Measurements from ENCODE around the gene ABHD15.

Gene ABHD15

DNA sequence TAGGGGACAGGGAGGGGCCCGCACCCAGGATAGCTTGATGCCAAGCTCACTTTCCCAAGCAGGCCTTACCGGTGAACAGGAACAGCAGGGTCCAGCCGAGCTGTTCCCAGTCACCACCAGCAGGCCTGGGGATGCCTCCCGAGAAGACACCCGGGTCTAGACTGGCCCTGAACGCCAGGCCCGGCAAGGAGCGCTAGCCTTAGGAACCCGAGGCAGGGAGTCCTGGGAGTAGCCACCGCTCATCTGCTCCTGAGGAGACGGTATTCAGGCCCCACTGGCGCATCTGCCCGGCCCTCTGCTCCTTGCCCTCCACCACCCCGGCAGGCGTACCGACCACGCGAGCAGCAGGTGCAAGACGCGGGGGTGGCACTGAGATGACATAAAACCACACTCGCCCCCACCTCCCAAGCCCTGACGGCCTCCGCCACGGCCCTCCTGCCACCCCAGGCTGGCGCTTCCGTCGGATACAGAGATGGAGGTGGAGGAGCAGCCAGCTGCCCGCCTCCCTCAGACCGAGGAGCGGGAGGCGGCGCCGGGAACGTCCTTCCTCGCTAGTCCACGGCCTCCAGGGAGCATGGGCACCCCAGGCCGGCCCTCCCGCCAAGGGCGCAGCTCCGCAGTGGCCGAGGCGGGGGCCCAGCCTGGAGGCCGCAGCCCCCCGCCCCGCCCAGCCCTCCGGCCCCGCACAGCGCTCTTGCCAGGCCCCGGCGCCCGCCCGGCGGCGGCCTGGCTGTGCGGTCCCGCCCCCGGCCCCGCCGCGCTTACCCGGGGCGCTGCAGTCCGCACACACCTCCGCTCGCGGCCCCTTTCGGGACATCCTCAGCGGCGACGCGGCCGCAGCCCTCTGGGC, 21.9 kb upstream of the ABHD15 start:
- Histone ChIP-seq H3K4me3 (replicated peaks; ENCODE audit: low read depth, low read length) (peak overlapping the region; percentile 72), H3K36me3 (ENCODE audit: control insufficient read depth, insufficient read depth, low read length) (no peaks in the 10 kb centered on the region; the same call in 1 of the 2 replicates), H3K27me3 (replicated peaks; ENCODE audit: control insufficient read depth, insufficient read depth, low read length) (no peaks in the 10 kb centered on the region)
- TF ChIP-seq, protein P1, sequence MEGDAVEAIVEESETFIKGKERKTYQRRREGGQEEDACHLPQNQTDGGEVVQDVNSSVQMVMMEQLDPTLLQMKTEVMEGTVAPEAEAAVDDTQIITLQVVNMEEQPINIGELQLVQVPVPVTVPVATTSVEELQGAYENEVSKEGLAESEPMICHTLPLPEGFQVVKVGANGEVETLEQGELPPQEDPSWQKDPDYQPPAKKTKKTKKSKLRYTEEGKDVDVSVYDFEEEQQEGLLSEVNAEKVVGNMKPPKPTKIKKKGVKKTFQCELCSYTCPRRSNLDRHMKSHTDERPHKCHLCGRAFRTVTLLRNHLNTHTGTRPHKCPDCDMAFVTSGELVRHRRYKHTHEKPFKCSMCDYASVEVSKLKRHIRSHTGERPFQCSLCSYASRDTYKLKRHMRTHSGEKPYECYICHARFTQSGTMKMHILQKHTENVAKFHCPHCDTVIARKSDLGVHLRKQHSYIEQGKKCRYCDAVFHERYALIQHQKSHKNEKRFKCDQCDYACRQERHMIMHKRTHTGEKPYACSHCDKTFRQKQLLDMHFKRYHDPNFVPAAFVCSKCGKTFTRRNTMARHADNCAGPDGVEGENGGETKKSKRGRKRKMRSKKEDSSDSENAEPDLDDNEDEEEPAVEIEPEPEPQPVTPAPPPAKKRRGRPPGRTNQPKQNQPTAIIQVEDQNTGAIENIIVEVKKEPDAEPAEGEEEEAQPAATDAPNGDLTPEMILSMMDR (IDR thresholded peaks at IDR 0.05; ENCODE audit: insufficient read depth, low read length, poor library complexity, severe bottlenecking) = no peak
- DNase-seq (ENCODE audit: extremely low read depth, insufficient read length) = peak; percentile 59

DNA sequence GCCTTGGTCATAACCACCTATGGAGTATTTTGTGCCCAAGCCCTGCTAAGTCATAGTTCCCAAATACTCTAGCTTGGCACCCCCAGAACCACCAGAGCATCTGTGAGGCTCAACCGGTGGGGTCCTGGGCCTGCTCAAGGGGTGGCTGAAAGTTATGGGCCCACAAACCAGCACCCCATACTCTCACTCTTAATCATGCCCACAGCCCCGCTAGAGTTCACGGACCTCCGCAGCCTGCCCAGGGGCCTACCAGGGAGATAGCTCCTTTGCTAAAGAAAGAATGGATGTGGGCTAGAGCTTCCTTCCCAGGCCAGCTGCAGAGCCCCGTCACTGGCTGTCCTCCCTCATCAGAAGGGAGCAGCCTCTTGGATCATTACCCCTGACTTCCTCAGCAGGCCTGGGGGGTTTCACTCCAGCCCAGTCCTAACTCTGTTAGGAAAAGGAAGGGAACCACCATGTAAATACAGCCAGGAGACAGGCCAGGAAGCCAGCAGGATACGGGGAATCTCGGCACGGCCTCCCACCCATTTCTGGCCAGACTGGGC, 21.3 kb upstream of the ABHD15 start:
- Histone ChIP-seq H3K4me3 (replicated peaks; ENCODE audit: low read depth, low read length) (peak overlapping the region; percentile 72), H3K27me3 (replicated peaks; ENCODE audit: control insufficient read depth, insufficient read depth, low read length) (no peaks in the 10 kb centered on the region), H3K36me3 (ENCODE audit: control insufficient read depth, insufficient read depth, low read length) (peaks cover 2% of the 10 kb centered on the region)
- DNase-seq (ENCODE audit: extremely low read depth, insufficient read length) = no peak
- TF ChIP-seq, protein P1 (IDR thresholded peaks at IDR 0.05; ENCODE audit: insufficient read depth, low read length, poor library complexity, severe bottlenecking) = no peak

DNA sequence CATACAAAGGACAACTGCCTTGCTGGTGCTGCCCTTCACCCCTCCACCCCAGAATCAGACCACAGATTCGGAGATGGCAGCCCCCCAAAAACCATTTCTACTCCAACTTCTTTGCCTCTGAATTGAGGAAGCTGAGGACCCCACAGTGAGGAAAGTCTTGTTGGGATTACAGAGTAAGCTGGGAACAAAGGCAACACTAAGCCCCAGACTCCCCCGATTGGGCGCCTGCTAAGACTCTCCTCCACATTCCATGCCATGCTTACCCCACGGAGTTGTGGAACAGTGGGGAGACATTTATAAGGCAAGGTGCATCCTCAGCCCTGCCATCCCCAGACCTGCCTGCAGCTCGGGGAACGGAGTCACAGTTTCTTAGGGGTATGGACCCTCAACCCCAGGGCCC, 20.8 kb upstream of the ABHD15 start:
- H3K36me3 ChIP-seq (ENCODE audit: control insufficient read depth, insufficient read depth, low read length) = peaks cover 4% of the 10 kb centered on the region
- TF ChIP-seq, protein P1 (IDR thresholded peaks at IDR 0.05; ENCODE audit: insufficient read depth, low read length, poor library complexity, severe bottlenecking) = no peak
- H3K27me3 ChIP-seq (replicated peaks; ENCODE audit: control insufficient read depth, insufficient read depth, low read length) = no peaks in the 10 kb centered on the region
- H3K4me3 ChIP-seq (replicated peaks; ENCODE audit: low read depth, low read length) = peak overlapping the region; percentile 72
- no peak for DNase-seq (ENCODE audit: extremely low read depth, insufficient read length)

DNA sequence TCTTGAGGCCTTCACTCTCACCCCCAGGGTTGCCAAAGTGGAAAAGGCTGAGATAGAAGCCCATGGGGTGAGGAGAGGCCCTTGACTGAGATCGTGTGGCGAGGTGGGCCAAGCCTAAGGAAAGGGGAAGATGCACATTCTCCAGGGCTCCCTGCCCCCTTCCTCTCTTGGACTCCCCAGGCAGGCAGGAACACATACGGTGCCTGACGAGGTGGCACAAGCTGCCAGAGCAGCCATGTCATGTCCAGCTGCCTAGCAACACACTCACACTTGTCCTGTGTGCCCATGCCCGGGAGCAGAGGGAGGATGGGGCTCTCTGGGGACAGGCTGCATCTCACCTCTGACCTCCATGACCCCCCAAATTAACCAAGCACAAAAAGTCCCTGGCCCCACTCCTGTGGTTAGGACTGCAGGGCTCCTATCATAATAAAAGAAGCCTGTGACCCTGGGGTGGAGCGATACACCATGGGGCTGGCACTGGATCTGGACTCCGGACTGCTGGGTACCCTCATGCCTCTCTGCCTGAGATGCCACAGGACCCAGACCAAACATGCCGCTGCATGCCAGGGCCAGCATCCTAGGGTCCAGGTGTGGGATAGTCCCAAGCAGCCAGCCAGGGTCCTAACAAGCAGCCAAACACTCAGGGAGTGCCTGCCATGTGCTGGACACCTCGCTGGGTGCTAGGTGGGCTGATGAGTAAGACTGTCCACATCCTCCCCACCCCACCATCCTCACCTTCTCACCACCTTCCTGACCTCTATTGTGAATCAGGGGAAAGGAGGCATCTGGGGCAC, 20.0 kb upstream of the ABHD15 start:
- TF ChIP-seq, protein P1 (IDR thresholded peaks at IDR 0.05; ENCODE audit: insufficient read depth, low read length, poor library complexity, severe bottlenecking) = no peak
- H3K4me3 ChIP-seq (replicated peaks; ENCODE audit: low read depth, low read length) = no peak overlapping the region
- DNase-seq (ENCODE audit: extremely low read depth, insufficient read length) = no peak
- H3K27me3 ChIP-seq (replicated peaks; ENCODE audit: control insufficient read depth, insufficient read depth, low read length) = no peaks in the 10 kb centered on the region
- peaks cover 8% of the 10 kb centered on the region for H3K36me3 ChIP-seq (ENCODE audit: control insufficient read depth, insufficient read depth, low read length)

DNA sequence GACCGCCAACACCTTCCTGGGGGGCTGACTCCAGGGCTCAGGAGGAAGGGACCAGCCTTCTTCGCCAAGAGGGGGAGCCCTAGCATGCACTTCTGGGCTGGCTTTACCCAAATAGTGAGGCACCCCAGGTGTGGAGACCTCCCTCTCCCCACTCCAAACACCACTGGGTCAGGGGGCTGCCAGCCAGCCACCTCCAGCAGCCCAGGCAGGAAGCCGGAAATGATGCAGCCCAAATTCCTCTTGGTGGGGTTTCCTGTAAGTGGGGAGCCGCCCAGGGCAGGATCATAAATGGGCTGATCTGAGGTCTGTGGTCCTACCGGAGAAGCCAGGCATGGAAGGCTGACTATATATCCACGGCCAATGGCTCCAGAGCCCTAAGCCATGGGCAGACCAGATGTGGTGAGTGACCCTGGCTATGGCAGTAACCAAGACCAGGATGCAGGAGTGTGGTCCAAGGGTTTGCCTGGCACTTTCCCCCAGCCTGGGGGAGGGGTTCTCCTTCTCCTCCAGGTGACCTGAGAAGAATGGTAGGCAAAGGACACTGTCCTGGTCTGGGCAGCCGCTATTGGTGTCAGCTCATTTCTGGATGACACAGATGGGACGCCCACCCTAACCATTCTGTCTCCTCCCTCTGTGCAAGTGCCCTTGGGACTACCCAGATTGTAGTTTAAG, 18.4 kb upstream of the ABHD15 start:
- Histone ChIP-seq H3K4me3 (replicated peaks; ENCODE audit: low read depth, low read length) (no peak overlapping the region), H3K36me3 (ENCODE audit: control insufficient read depth, insufficient read depth, low read length) (peaks cover 11% of the 10 kb centered on the region), H3K27me3 (replicated peaks; ENCODE audit: control insufficient read depth, insufficient read depth, low read length) (no peaks in the 10 kb centered on the region)
- TF ChIP-seq, protein P1 (IDR thresholded peaks at IDR 0.05; ENCODE audit: insufficient read depth, low read length, poor library complexity, severe bottlenecking) = peak; percentile 76
- DNase-seq (ENCODE audit: extremely low read depth, insufficient read length) = no peak

All from GM06990 (cell line).